HG02970 (cell line): ENCODE results near the gene ARHGAP4.

Source experiments
- ATAC-seq: cut with Tn5 transposase; IDR thresholded peaks from one replicate; pipeline ENCODE4 v1.9.1; 2021; ENCODE audit warnings: mild to moderate bottlenecking, moderate library complexity, moderate number of reproducible peaks; ENCODE audit not compliant: unreplicated experiment, low FRiP score

Gene ARHGAP4

DNA sequence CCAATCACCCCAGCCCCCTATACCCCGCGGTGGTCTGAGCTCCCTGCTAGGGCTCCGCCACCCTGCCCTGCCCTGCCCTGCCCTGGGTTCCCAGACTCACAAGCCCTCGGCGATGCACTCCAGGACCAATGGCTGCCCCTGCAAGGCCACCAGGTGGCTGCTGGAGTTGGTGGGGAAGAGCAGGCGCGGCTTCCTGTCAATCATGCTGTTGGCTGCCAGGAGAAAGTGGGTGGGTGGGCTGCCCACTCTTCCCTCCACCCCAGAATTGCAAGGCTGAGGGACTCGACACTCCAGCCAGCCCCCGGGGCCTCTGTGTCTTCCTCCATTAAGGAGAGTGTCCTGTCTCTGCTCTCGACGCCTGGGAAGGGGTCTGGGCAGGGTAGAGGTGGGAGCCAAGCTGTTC, 55.8 kb downstream of the ARHGAP4 start:
- no peak for ATAC-seq

DNA sequence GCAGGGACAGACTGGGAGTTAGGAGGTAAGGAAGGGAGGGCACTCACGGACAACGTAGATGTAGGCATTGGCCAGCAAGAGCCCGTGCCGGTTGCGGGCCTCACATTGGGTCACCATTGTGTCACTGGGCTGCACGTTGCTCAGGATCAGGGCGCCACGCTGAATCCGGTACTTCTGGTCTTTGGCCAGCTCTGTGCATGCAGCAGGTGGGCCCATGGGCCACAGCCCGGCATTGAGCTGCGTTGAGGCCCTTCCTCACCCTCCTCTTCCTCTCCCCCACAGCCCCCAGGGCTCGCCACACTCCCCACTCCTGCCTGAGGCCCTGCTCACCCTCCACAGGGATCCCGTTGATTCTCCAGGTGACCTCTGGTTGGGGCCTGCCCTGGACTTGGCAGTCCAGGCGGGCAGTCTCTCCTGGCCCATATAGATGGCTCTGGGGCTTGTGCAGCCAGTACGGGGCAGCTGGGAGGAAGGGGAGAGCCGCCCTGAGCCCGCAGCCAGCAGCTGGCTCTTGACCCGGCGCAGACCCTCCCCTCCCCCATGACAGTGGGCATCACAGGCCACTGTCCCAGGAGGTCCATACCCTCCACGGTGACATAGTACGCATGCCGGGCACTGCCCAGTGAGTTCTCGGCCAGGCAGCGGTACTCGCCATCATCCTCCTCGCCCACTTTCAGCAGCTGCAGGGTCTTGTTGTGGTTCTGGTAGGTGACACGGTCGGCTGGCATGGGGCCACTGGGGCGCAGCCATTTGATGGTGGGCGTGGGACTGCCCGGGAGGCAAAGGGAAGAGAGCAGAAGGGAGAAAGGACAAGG, 56.4 kb downstream of the ARHGAP4 start:
- no peak for ATAC-seq

DNA sequence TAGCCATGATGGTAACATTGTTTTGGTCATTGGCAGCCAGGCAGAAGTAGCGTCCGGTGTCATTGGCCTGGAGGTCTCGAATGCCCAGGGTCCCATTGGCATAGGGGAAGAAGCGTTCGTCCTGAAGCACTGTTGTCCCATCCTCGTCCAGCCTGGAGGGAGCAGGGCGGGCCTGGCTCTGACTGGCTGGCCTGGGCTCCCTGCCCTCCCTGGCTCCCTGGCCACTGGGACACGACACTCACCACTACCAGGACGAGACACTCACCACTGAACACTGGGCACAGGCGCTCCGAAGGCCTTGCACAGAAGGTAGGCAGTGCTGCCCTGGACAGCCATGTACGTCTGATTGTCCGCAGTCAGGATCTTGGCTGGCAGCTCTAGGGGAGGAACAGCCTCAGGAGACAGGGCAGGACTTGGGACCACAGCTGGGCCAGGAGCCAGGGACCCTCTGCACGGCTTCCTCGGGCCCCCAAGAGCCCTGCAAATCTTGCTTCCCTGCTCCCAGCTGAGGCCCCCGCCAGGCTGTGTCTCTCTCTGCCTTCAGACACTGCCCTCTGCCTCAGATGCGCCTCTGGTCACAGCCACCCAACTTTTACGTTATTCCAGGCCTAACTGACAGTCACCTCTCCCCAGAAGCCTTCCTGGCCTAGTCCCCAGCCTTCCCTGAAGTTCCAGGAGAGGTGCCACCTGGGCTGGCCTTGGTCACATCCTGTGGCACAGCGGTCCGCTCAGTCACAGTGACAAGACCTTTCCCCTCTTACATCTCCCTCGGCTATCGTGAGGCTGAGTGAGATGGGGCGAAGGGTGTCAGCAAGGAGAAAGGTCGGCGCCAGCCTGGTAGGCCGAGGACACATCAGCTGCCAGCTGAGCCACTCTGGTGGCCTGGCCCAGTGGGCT, 57.2 kb downstream of the ARHGAP4 start:
- ATAC-seq: no peak

DNA sequence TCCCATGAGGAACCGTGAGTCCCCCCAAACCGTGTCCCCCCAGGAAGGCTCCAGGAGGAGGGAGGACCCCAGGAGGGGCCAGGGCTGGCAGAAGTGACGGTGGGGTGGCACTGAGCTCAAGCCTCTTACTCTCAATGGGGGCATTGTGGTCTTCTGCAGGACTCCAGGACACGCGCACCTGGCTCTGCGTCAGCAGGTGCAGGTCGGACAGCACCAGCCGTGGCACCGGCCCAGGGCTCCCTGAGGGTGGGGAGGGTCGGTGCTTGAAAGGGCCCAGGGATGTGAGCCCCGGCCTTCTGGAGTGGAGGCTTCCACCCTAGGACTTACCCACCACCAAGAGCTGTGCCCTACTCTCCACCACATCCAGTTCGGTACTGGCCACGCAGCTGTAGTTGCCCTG, 58.4 kb downstream of the ARHGAP4 start:
- no peak for ATAC-seq

DNA sequence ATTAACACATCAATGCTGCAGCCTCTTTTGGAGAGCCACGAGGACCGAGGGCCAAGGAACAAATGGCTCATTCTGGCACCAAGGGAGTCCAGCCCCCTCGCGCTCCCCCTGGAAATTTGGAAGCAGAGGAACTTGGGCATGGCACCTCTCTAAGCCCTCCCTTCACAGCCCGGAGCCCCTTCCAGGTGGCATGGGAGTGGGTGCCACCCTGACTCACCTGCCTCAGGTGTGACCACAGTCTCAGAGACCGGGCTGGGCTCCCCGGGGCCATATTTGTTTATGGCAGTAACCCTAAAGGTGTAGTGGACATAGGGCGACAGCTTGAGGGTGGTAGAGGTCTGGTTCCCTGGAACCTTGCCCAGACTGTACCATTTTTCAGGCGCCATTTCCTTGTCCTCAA, 58.9 kb downstream of the ARHGAP4 start:
- no peak for ATAC-seq

DNA sequence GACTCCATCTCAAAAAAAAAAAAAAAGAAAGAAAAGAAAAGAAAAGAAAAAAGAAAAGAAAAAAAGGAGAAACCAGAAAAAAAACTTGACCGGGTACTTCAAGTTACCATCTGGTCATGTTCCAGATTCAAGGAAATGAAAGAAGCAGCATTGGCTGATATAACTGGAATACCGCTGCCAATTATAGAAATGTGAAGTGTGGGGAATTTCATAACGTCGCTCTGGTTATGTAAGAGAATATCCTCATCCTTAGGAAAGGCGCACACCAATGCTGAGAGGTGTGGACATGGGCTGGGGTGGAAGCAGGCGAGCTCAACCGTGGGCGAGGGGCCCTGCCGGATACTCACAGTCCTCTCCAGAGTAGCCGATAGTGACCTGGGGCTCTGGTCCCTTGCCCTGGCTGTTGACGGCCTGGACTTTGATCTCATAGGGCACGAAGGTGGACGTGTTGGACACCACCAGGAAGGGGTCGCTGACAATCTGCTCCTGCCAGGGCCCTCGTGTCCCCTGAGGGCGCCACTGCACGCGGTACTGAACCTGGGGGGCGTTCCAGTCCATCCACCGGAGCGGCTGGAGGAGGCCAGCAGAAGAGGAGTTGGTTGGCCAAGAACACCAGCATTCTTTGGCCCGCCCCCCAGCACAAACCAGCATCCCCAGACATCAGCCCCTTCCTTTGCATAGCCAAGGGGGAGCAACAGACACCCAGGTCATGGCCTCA, 59.6 kb downstream of the ARHGAP4 start:
- no peak for ATAC-seq

DNA sequence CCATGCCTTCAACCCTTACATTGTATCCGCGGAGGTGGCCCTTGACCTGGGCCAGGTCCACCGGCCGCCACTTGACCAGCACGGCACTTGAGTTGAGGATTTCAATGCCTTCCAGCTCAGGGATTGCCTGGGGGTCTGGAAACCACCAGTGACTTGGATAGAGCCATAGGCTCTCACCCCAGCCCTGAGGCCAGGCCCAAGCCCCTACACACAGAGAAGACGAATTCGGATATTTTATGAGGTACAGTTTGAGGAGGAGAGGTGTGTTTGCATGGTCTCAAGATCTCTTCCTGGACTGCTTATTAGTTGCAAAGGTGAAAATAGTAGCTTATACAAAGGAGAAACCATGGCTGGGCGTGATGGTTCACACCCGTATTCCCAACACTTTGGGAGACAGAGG, 60.4 kb downstream of the ARHGAP4 start:
- ATAC-seq: no peak

DNA sequence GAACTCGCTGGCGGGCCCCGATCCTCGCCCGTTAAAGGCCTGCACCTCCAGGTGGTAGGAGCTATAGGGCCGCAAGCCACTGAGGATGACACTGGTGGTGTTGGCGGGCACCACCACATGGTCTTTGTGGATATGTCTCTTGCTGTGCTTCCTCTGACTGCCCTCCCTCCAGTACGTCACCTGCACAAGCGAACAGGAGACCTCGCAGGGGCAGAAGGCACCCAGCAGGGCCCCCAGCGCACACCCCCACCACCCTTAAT, 60.8 kb downstream of the ARHGAP4 start:
- no peak for ATAC-seq

DNA sequence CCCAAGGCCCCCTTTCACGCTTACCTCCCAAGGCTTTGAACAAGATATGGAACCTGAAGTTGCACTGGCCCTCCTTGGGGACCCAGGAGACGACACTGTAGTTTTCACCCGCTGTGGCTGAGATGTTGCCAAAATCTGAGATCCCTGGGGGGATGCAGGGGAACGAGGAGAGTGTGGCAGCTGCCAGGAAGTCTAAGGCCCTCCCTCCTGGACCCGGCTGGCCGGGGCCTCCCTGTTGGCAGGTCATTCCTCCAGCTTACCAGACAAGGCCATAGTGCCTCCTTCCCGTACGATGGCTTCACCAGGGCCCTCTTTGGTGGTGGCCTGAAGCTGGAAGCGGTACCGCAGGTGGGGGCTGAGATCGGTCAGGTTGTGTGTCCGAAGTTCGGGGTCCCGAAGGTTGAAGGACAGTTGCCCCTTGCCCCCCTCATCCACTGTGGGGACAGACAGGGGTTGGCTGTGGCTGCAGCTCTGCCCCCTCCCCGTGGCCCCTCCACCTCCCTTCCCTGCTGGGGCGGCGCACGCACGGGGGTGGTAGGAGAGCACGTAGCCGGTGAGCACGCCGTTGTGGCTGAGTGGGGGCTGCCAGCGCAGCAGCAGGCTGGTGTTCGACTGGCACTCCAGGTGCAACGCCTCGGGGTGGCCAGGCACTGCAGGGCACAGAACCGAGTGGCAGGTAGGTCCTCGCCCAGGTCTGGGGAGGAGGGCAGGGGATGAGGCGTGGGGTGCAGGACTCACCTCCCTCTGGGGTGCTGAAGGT, 61.3 kb downstream of the ARHGAP4 start:
- no peak for ATAC-seq

DNA sequence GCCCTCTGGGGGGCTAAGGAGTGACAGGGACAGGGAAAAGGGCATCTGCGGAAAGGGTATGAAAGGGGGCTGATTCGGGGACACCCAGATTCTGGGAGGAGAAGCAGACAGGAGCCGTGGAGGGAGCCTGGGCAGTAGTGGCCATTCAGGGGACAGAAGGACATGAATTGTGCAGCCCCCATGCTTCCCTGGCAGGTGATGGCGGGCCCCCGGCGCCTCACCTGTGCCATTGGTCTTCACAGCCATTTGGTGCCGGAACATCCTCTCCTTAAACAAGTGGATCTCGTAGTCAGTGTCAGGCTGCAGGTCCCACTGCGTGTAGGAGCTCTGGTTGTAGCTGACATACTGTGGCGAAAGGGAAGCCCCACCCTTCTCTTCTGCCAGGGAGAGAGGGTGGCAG, 62.0 kb downstream of the ARHGAP4 start:
- ATAC-seq: no peak

DNA sequence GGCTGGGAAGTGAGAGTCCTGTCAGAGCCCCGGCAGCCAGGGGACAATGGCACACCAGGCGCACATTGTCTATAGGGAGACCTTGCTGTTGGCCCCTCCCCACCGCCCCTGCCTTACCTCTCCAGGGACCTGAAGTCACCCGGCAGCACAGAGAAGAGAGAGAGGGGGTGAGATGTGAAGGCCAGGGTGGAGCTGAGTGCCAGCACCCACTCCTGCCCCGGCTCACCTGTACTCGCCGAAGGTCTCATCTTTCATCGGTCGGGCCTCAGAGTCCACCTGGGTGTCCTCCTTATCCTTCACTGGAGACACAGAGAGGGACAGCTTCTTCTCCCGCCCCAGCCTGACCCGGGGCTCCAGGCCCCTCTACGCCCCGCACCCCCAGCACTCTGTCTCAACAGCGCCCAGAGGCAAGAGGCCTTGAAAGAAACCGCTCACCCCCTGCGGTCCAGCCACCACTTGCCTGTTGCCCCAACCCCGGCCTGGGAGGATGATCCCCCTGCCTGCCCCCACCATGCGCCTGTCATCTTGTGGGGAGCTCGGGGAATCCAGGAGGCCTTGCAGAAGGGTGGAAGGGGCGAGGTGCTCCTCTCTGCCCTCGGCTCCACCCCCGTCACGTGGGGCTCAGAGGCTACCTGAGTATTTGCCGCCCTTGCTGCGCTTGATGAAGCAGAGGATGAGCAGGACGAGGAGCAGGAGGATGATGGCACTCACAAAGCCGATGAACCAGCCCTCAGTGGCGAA, 62.6 kb downstream of the ARHGAP4 start:
- ATAC-seq: no peak

DNA sequence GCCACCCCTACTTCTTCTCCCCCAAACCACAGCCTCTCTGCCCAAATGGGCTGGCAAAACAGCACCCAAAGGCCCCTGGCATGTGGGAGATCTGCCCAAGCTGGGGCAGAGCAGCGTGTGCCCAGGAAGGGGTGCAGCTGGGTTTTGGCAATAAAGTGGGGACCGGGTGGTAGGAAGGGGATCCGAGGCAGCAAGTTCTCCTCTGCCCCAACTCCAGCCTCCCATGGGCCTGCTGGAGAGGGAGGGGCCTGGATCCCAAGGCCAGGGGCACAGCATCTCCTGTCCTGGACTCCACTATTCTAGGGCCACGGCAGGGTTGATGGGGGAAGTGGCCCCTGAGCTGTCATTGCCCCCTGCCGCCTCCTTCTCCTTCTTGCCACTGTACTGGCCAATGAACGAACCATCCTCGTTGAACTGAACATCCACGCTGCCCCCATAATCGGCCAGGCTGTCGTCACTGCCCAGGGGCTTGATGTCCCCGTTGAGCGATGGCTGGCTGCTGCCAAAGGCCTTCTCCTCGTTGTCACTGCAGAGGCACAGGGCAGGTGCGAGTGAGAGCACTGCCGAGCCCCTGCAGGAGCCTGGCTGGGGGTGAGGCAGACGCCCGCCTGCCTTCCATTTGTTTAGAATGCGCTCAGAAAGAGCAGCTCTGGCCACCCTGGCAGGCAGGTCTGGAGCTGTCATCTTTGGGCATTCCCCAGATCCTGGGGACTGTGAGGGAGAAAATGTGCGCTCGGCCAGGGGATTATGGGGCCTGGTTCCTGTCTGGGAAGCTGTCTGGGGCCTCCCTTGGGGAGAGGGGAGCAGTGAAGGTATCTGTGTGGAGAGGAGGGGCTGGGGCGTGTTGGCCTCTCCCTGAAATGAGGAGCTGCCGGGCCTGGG, 63.5 kb downstream of the ARHGAP4 start:
- no peak for ATAC-seq

DNA sequence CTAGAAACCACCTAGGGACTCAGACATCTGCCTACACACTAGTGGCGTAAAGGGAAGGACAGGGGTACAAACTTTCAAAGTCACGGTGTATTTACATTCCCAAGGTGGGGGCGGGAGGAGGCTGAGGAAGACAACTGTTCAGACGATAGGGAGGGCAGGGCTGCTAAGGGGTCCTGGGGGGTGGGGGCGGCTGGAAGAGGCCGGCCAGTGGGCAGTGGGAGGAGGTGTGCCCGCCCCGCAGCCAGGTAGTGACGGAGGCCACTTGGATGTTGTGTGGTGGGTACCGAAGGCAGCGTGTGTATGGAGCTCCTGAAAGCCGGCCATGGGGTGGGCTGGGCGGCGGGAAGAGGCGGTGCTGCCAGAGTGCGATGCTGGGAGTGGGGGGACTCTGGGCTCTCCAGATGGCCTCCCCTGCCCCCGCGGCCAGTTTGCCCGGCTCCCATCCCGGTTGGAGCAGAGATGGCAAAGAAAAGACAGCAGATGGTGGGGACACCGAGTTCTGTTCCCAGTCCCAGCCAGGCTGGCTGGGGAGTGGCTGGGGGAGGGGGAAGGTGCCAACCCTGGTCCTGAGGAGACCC, 64.2 kb downstream of the ARHGAP4 start:
- ATAC-seq: no peak

DNA sequence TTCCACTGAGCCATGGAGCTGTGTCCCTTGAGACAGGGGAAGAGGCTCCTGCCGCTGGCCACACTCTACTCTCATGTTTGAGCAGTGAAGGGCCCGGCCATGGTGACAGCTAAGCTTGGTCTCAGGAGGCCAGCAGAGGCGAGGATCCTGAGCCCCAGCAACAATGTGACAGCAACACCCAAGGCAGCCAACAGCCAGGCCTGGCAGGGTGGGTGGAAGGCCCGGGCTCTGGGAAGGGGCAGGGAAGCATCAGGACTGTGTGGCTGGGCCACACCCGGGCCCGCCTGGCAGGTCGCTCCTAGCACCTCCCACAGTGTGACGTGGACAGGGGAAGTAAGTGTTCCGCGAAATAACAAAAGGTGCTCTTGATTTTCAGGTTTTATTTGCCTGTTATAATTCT, 64.9 kb downstream of the ARHGAP4 start:
- no peak for ATAC-seq
